Peyer's patch (tissue), 4 donors: Measurements from ENCODE around the gene SGCA. TPM values are rescaled to one million over a fixed set of nuclear protein-coding genes. Genes with fewer than 3 reads are reported as not detected.
A peak's percentile ranks its signal among the peaks of the same experiment; 100 is the strongest.

ENCODE experiments used
- DNase-seq, 3 donors: peaks; one replicate each; pipeline ENCODE4 v3.0.0-alpha.2; 2017 to 2019
- H3K27ac ChIP-seq, 4 donors: fragments of 200-600 bp; sonication (generic); one replicate each; pipeline ENCODE4 v1.5.1; 2016 to 2019
- H3K27me3 ChIP-seq, 2 donors: fragments of 200-600 bp; sonication (generic); one replicate each; pipeline ENCODE4 v1.5.1; 2019
- H3K36me3 ChIP-seq, 3 donors: fragments of 200-600 bp; sonication (generic); one replicate each; pipeline ENCODE4 v1.5.1; 2016 to 2019
- H3K4me1 ChIP-seq, 4 donors: fragments of 200-600 bp; sonication (generic); one replicate each; pipeline ENCODE4 v1.5.1; 2016 to 2019
- H3K4me3 ChIP-seq, 4 donors: fragments of 200-600 bp; sonication (generic); 1 replicate in 3 of 4; 2 replicates in 1 of 4; pipeline ENCODE4 v1.5.1; 2016 to 2019; ENCODE audit warnings: mild to moderate bottlenecking in 1 of 4
- H3K9me3 ChIP-seq, 4 donors: fragments of 200-600 bp; sonication (generic); one replicate each; pipeline ENCODE4 v1.5.1; 2016 to 2019; ENCODE audit warnings: mild to moderate bottlenecking in 1 of 4
- CTCF ChIP-seq, 6 experiments: fragments of 450-650 bp in 4 of 6; fragments of 200-600 bp in 2 of 6; sonication (generic) in 1 of 6; IDR thresholded peaks; one replicate each; pipeline ENCODE4 v1.5.1; 2017 to 2019; ENCODE audit warnings: antibody characterized with exemption in 6 of 6, mild to moderate bottlenecking in 3 of 6, moderate library complexity in 1 of 6
- POLR2A ChIP-seq, 2 donors: fragments of 450-650 bp; IDR thresholded peaks; one replicate each; pipeline ENCODE4 v1.5.1; 2017; ENCODE audit warnings: antibody characterized with exemption in 2 of 2, mild to moderate bottlenecking in 2 of 2, moderate library complexity in 2 of 2
- total RNA-seq, 4 donors: library from RNA; depleted of rRNA; stranded (reverse); fragments of >200 nt; gene quantifications; one replicate each; pipeline ENCODE4 v1.1.0, GENCODE V29; 2016

Gene SGCA
- total RNA-seq, 4 donors from 2014 or later = 2.9 to 3.5 (median 3.5) TPM; not detected in 1

GRCh38 chr17:50194934-50195865 is 29.4 kb downstream of the SGCA start:
- H3K27ac ChIP-seq = no peak overlapping the region
- no peak for TF ChIP-seq CTCF (IDR thresholded peaks at IDR 0.05)
- TF ChIP-seq POLR2A (IDR thresholded peaks at IDR 0.05) = no peak

GRCh38 chr17:50196036-50196435 is 30.2 kb downstream of the SGCA start:
- H3K4me1 ChIP-seq = peaks cover 0 to 26% (median 5%) of the 10 kb centered on the region in 4 donors
- H3K27ac ChIP-seq = peak overlapping the region in 2 of 4 donors; percentile 30 to 39
- no peaks in the 10 kb centered on the region for H3K9me3 ChIP-seq
- H3K27me3 ChIP-seq = no peaks in the 10 kb centered on the region
- peaks cover 0 to 52% (median 0%) of the 10 kb centered on the region in 3 donors for H3K36me3 ChIP-seq
- no peak overlapping the region for H3K4me3 ChIP-seq
- TF ChIP-seq POLR2A (IDR thresholded peaks at IDR 0.05) (no peak), CTCF (IDR thresholded peaks at IDR 0.05) (no peak)
- no peak for DNase-seq

More at GRCh38 chr17:50194934-50195865, 29.4 kb downstream of the SGCA start:
- H3K36me3 ChIP-seq = peaks cover 0 to 55% (median 0%) of the 10 kb centered on the region in 3 donors
- no peak overlapping the region for H3K4me3 ChIP-seq
- H3K9me3 ChIP-seq = no peaks in the 10 kb centered on the region
- no peak for DNase-seq
- H3K27me3 ChIP-seq = no peaks in the 10 kb centered on the region
- H3K4me1 ChIP-seq = peaks cover 0 to 22% (median 2%) of the 10 kb centered on the region in 4 donors

- peak overlapping the region in 2 of 4 donors; percentile 30 to 39 for H3K27ac ChIP-seq
- no peak overlapping the region for H3K4me3 ChIP-seq
These were observed 31.0 kb downstream of the SGCA start for GRCh38 chr17:50196826-50197225.

GRCh38 chr17:50198026-50198669 is 32.3 kb downstream of the SGCA start:
- Histone ChIP-seq H3K27ac (peak overlapping the region in 3 of 4 donors; percentile 17 to 80 (median 57)), H3K4me3 (no peak overlapping the region), H3K4me1 (peaks cover 0 to 30% (median 6%) of the 10 kb centered on the region in 4 donors), H3K36me3 (peaks cover 0 to 31% (median 0%) of the 10 kb centered on the region in 3 donors), H3K9me3 (no peaks in the 10 kb centered on the region), H3K27me3 (peaks cover 0 to 3% of the 10 kb centered on the region in 2 donors)
- peak; percentile 53 to 85 (median 75) for DNase-seq
- TF ChIP-seq CTCF (IDR thresholded peaks at IDR 0.05) (peak; percentile 53 to 73 (median 66)), POLR2A (IDR thresholded peaks at IDR 0.05) (no peak)

More at GRCh38 chr17:50196826-50197225, 31.0 kb downstream of the SGCA start:
- H3K27me3 ChIP-seq = peaks cover 0 to 3% of the 10 kb centered on the region in 2 donors
- H3K9me3 ChIP-seq = no peaks in the 10 kb centered on the region
- H3K4me1 ChIP-seq = peaks cover 0 to 28% (median 6%) of the 10 kb centered on the region in 4 donors
- DNase-seq = no peak
- TF ChIP-seq POLR2A (IDR thresholded peaks at IDR 0.05) (no peak), CTCF (IDR thresholded peaks at IDR 0.05) (no peak)
- peaks cover 0 to 45% (median 0%) of the 10 kb centered on the region in 3 donors for H3K36me3 ChIP-seq

- no peaks in the 10 kb centered on the region for H3K9me3 ChIP-seq
- TF ChIP-seq CTCF (IDR thresholded peaks at IDR 0.05) = no peak
- no peak for TF ChIP-seq POLR2A (IDR thresholded peaks at IDR 0.05)
- DNase-seq = peak in 1 of 3 donors; percentile 45
- H3K27ac ChIP-seq = peak overlapping the region; percentile 5 to 80 (median 72)
- peak overlapping the region; percentile 22 to 54 (median 50) for H3K4me3 ChIP-seq
- H3K36me3 ChIP-seq = peaks cover 0 to 22% (median 0%) of the 10 kb centered on the region in 3 donors
- H3K4me1 ChIP-seq = peaks cover 0 to 30% (median 6%) of the 10 kb centered on the region in 4 donors
- H3K27me3 ChIP-seq = peaks cover 0 to 3% of the 10 kb centered on the region in 2 donors
These were observed 33.5 kb downstream of the SGCA start for GRCh38 chr17:50199211-50199802.
